Activated CD4-positive, alpha-beta T cell treated with anti-CD3 and anti-CD28 coated beads, Interleukin-2, amount 10 ng/mL, durations not matched to agents 7 days and 5 days (primary cell): ENCODE results near the gene TAS2R46. TPM values are rescaled to one million over a fixed set of nuclear protein-coding genes. Genes with fewer than 3 reads are reported as not detected.

ENCODE experiments used
- CTCF ChIA-PET: fragments of 350-600 bp; sonication (Branson Sonifier 250); formaldehyde crosslinking; loops from one replicate; lab custom pipeline; 2021; ENCODE audit warnings: antibody characterized with exemption; lab: Charles Lee
- POLR2A ChIA-PET: fragments of 350-600 bp; sonication (Branson Sonifier 250); formaldehyde crosslinking; loops from one replicate; lab custom pipeline; 2021; ENCODE audit warnings: antibody characterized with exemption; lab: Charles Lee
- DNase-seq: peaks from one replicate; pipeline ENCODE4 v3.0.0-alpha.2; 2020
- H3K27ac Mint-ChIP-seq: one replicate; pipeline ENCODE4 v1.8.0; 2021; ENCODE audit warnings: mild to moderate bottlenecking, moderate library complexity, mixed read lengths
- H3K27me3 Mint-ChIP-seq: one replicate; pipeline ENCODE4 v1.8.0; 2021; ENCODE audit warnings: mixed read lengths
- H3K36me3 Mint-ChIP-seq: one replicate; pipeline ENCODE4 v1.8.0; 2021; ENCODE audit warnings: low read depth, mixed read lengths
- H3K4me1 Mint-ChIP-seq: one replicate; pipeline ENCODE4 v1.8.0; 2021; ENCODE audit warnings: mixed read lengths
- H3K4me3 Mint-ChIP-seq: one replicate; pipeline ENCODE4 v1.8.0; 2021; ENCODE audit warnings: mild to moderate bottlenecking, moderate library complexity, mixed read lengths
- H3K9me3 Mint-ChIP-seq: one replicate; pipeline ENCODE4 v1.8.0; 2021; ENCODE audit warnings: mixed read lengths
- total RNA-seq, 2 experiments: library from RNA; stranded (reverse); gene quantifications; one replicate each; pipeline ENCODE4 v1.2.3, GENCODE V29; 2021

The TAS2R46 gene
- total RNA-seq, 2 experiments from 2014 or later = 0.97 to 1.2 TPM

DNA sequence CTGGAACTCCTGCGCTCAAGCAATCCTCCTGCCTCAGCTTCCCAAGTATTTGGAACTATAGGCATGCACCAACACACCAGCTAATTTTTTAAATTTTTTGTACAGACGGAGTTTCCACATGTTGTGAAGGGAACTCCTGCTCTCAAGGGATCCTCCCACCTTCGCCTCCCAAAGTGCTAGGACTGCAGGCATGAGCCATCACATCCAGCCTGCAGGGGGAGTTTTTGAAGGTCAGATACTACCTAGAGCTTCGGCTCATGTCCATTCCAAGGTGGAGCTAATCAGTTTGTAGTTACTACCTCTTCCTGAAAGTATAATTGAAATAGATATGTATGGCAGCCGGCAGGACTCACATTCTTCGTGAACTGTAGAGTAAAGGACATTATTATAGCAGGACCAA lies 36.0 kb downstream of the TAS2R46 start:
- ChIA-PET CTCF (no interaction called here), POLR2A (no interaction called here)
- DNase-seq = no peak
- no peaks in the 10 kb centered on the region for H3K4me1 Mint-ChIP-seq
- H3K27ac Mint-ChIP-seq = no peak overlapping the region
- H3K36me3 Mint-ChIP-seq = peaks cover 37% of the 10 kb centered on the region
- H3K4me3 Mint-ChIP-seq = no peak overlapping the region
- H3K27me3 Mint-ChIP-seq = no peaks in the 10 kb centered on the region
- peaks cover 12% of the 10 kb centered on the region for H3K9me3 Mint-ChIP-seq

GRCh38 chr12:11023387-11023786 lies 38.7 kb downstream of the TAS2R46 start:
- H3K36me3 Mint-ChIP-seq = peaks cover 29% of the 10 kb centered on the region
- peaks cover 8% of the 10 kb centered on the region for H3K9me3 Mint-ChIP-seq
- H3K4me1 Mint-ChIP-seq = no peaks in the 10 kb centered on the region
- H3K4me3 Mint-ChIP-seq = no peak overlapping the region
- CTCF ChIA-PET = no interaction called here
- no peak overlapping the region for H3K27ac Mint-ChIP-seq
- POLR2A ChIA-PET = no interaction called here
- H3K27me3 Mint-ChIP-seq = no peaks in the 10 kb centered on the region
- DNase-seq = no peak

- Mint-ChIP-seq H3K4me1 (no peaks in the 10 kb centered on the region), H3K36me3 (peaks cover 27% of the 10 kb centered on the region), H3K4me3 (no peak within 1 kb of the TSS), H3K27ac (no peak within 1 kb of the TSS), H3K27me3 (no peaks in the 10 kb centered on the region), H3K9me3 (peaks cover 8% of the 10 kb centered on the region)
- ChIA-PET POLR2A (no interaction called here), CTCF (no interaction called here)
- DNase-seq = no peak
These were observed 39.6 kb downstream of the TAS2R46 start, which contains the start of gene TAS2R19 for GRCh38 chr12:11022520-11022919. Gene TAS2R19, minus strand, starts transcription at chr12:11022620. Its CDS starts 49 bp downstream, at chr12:11022571.

DNA sequence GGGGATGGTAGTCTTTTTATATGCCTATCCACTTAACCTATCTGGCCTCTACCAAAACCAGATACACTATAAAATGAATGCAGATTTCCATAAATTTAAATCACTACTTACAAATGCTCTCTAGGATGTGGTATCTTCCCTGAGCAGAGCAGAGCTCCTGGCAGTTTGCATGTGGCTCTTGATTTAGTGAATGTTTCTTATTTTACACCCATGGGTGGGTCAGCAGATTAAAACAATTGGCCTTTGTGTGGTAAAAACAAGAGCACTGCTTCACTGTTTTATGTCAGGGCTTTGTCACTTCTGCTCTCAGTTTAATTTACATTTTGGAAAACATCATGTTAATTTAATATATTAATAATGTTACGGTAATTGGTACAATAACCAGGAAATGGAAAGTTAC lies 45.2 kb downstream of the TAS2R46 start:
- no peaks in the 10 kb centered on the region for H3K27me3 Mint-ChIP-seq
- no peak overlapping the region for H3K27ac Mint-ChIP-seq
- no peaks in the 10 kb centered on the region for H3K9me3 Mint-ChIP-seq
- ChIA-PET POLR2A (no interaction called here), CTCF (no interaction called here)
- peaks cover 2% of the 10 kb centered on the region for H3K4me1 Mint-ChIP-seq
- H3K36me3 Mint-ChIP-seq = peaks cover 18% of the 10 kb centered on the region
- no peak for DNase-seq
- H3K4me3 Mint-ChIP-seq = no peak overlapping the region

GRCh38 chr12:11015775-11016430 lies 46.2 kb downstream of the TAS2R46 start:
- peaks cover 2% of the 10 kb centered on the region for H3K4me1 Mint-ChIP-seq
- H3K9me3 Mint-ChIP-seq = no peaks in the 10 kb centered on the region
- no peak overlapping the region for H3K4me3 Mint-ChIP-seq
- ChIA-PET POLR2A (no interaction called here), CTCF (no interaction called here)
- H3K36me3 Mint-ChIP-seq = peaks cover 18% of the 10 kb centered on the region
- H3K27me3 Mint-ChIP-seq = no peaks in the 10 kb centered on the region
- DNase-seq = no peak
- H3K27ac Mint-ChIP-seq = no peak overlapping the region

- Mint-ChIP-seq H3K36me3 (peaks cover 18% of the 10 kb centered on the region), H3K4me3 (no peak overlapping the region), H3K27me3 (no peaks in the 10 kb centered on the region), H3K27ac (no peak overlapping the region), H3K4me1 (peaks cover 2% of the 10 kb centered on the region), H3K9me3 (no peaks in the 10 kb centered on the region)
- POLR2A ChIA-PET = no interaction called here
- no peak for DNase-seq
- CTCF ChIA-PET = no interaction called here
These were observed 47.9 kb downstream of the TAS2R46 start for GRCh38 chr12:11014234-11014633.

Other genes starting within 250 kb of the TAS2R46 start
- under 1 TPM; 0.25 to 0.46 TPM for gene TAS2R10, start 235.9 kb downstream of the TAS2R46 start, total RNA-seq
- 1 to 10 TPM; 1.9 to 2.5 TPM for gene PRR4, start 212.8 kb downstream of the TAS2R46 start, total RNA-seq
- gene PRH1, start 178.0 kb downstream of the TAS2R46 start, total RNA-seq = 10 to 100 TPM; 21.7 to 24.5 TPM
- gene TAS2R13, start 152.7 kb downstream of the TAS2R46 start, total RNA-seq = 1 to 10 TPM; 1.0 to 1.1 TPM
- not detected for gene PRH2, start 133.1 kb downstream of the TAS2R46 start, total RNA-seq
- 1 to 10 TPM; 2.1 to 2.9 TPM for gene TAS2R14, start 123.0 kb downstream of the TAS2R46 start, total RNA-seq
- 1 to 10 TPM in 1 of 2 experiments, under 1 TPM in 1; 0.60 to 1.1 TPM for gene TAS2R50, start 75.4 kb downstream of the TAS2R46 start, total RNA-seq
- gene TAS2R20, start 64.0 kb downstream of the TAS2R46 start, total RNA-seq = 1 to 10 TPM; 1.6 to 2.1 TPM
- 1 to 10 TPM; 3.0 to 3.1 TPM for gene TAS2R19, start 39.7 kb downstream of the TAS2R46 start, total RNA-seq
- 1 to 10 TPM; 1.6 to 3.0 TPM for gene TAS2R31, start 30.9 kb downstream of the TAS2R46 start, total RNA-seq
- 1 to 10 TPM; 1.7 to 1.9 TPM for gene TAS2R43, start 30.0 kb upstream of the TAS2R46 start, total RNA-seq
- 1 to 10 TPM; 2.0 to 2.6 TPM for gene TAS2R30, start 72.3 kb upstream of the TAS2R46 start, total RNA-seq
- gene SMIM10L1, start 108.9 kb upstream of the TAS2R46 start, total RNA-seq = 1 to 10 TPM; 8.1 to 8.3 TPM
- gene TAS2R42, start 124.6 kb upstream of the TAS2R46 start, total RNA-seq = not detected
- not detected for gene PRB3, start 207.4 kb upstream of the TAS2R46 start, total RNA-seq
- not detected for gene PRB4, start 248.1 kb upstream of the TAS2R46 start, total RNA-seq